T-helper 2 cell treated with Interferon-gamma antibody and Interleukin-4, amounts not matched to agents 100 ng/mL and 5 ng/mL, for 36 hours (primary cell): ENCODE results near the gene F8A1. TPM values are rescaled to one million over a fixed set of nuclear protein-coding genes. Genes with fewer than 3 reads are reported as not detected.
"Not testable (repeated sequence)": the region's sequence is repeated elsewhere in the genome, so short reads cannot be mapped to it uniquely, and the experiment has no call there.

Experiments used
- intact Hi-C: fragments of 100-400 bp; cut with micrococcal nuclease; formaldehyde crosslinking; loops from one replicate; pipeline ENCODE4 v1.15.1; 2023
- total RNA-seq: library from RNA; stranded (reverse); gene quantifications from 2 replicates; pipeline ENCODE4 v1.2.3, GENCODE V29; 2022

The F8A1 gene
- total RNA-seq, result 20.3 and 24.4 TPM in 2 replicates

- intact Hi-C loops, result not testable (repeated sequence)
Observed at GRCh38 chrX:154886069-154886788, at the start of gene F8A1. Gene F8A1, plus strand, starts transcription at chrX:154886355. Its CDS starts 20 bp downstream, at chrX:154886375.

GRCh38 chrX:154840856-154841255 is 45.3 kb upstream of the F8A1 start:
- intact Hi-C loops, result loop anchor here (1.0 kb wide), 1 partner anchor 91 kb away; no protein-coding TSS in a partner anchor

GRCh38 chrX:154850957-154851611 is 35.1 kb upstream of the F8A1 start:
- intact Hi-C loops, result no loop called here

GRCh38 chrX:154855256-154855655 is 30.9 kb upstream of the F8A1 start:
- intact Hi-C loops, result no loop called here

GRCh38 chrX:154868522-154868921 is 17.6 kb upstream of the F8A1 start:
- intact Hi-C loops, result not testable (repeated sequence)

- intact Hi-C loops, result no loop called here
Observed at GRCh38 chrX:154873329-154873728, 12.8 kb upstream of the F8A1 start.

- intact Hi-C loops, result not testable (repeated sequence)
Observed at GRCh38 chrX:154884069-154884468, 2.1 kb upstream of the F8A1 start.

- intact Hi-C loops, result not testable (repeated sequence)
Observed at GRCh38 chrX:154885057-154885456, 1.1 kb upstream of the F8A1 start.

GRCh38 chrX:154885549-154885948 is 606 bp upstream of the F8A1 start:
- intact Hi-C loops, result not testable (repeated sequence)

- intact Hi-C loops, result not testable (repeated sequence)
Observed at GRCh38 chrX:154886789-154887221, 650 bp downstream of the F8A1 start.

GRCh38 chrX:154890990-154891639 is 5.0 kb downstream of the F8A1 start:
- intact Hi-C loops, result no loop called here

- intact Hi-C loops, result no loop called here
Observed at GRCh38 chrX:154892296-154892695, 6.1 kb downstream of the F8A1 start.

GRCh38 chrX:154900323-154900722 is 14.2 kb downstream of the F8A1 start:
- intact Hi-C loops, result no loop called here

GRCh38 chrX:154902408-154902807 is 16.3 kb downstream of the F8A1 start:
- intact Hi-C loops, result no loop called here

- intact Hi-C loops, result no loop called here
Observed at GRCh38 chrX:154908821-154909220, 22.7 kb downstream of the F8A1 start.

GRCh38 chrX:154910048-154910447 is 23.9 kb downstream of the F8A1 start:
- intact Hi-C loops, result not testable (repeated sequence)

- intact Hi-C loops, result not testable (repeated sequence)
Observed at GRCh38 chrX:154910528-154910927, 24.4 kb downstream of the F8A1 start.

GRCh38 chrX:154914052-154914451 is 27.9 kb downstream of the F8A1 start:
- intact Hi-C loops, result no loop called here

GRCh38 chrX:154918060-154918483 is 31.9 kb downstream of the F8A1 start:
- intact Hi-C loops, result loop anchor here (2.0 kb wide), 1 partner anchor 139 kb away; no protein-coding TSS in a partner anchor

GRCh38 chrX:154924771-154925170 is 38.6 kb downstream of the F8A1 start:
- intact Hi-C loops, result not testable (repeated sequence)
